ENCODE measurements around the gene ZNF341. TPM values are rescaled to one million over a fixed set of nuclear protein-coding genes. Genes with fewer than 3 reads are reported as not detected.

ZNF341 gene
- total RNA-seq, 2 donors from 2014 or later, result 1.8 to 2.3 TPM

- Histone ChIP-seq H3K4me1 (ENCODE audit: control insufficient read depth in 1 of 2, low read depth in 2 of 2) (no peaks in the 10 kb centered on the region), H3K27ac (no peak overlapping the region), H3K36me3 (no peaks in the 10 kb centered on the region), H3K9me3 (no peaks in the 10 kb centered on the region), H3K4me3 (no peak overlapping the region), H3K27me3 (replicated peaks; ENCODE audit: insufficient read depth) (no peaks in the 10 kb centered on the region)
- ATAC-seq (ENCODE audit: insufficient number of reproducible peaks, low FRiP score, low read depth), result no peak
- DNase-seq (ENCODE audit: low spot score), result no peak
- TF ChIP-seq CTCF (IDR thresholded peaks at IDR 0.05), result no peak
These were observed 12.4 kb downstream of the ZNF341 start for GRCh38 chr20:33744181-33744580.

- no peak for DNase-seq (ENCODE audit: low spot score)
- Histone ChIP-seq H3K4me3 (no peak overlapping the region), H3K27me3 (replicated peaks; ENCODE audit: insufficient read depth) (no peaks in the 10 kb centered on the region), H3K9me3 (no peaks in the 10 kb centered on the region), H3K27ac (no peak overlapping the region), H3K4me1 (ENCODE audit: control insufficient read depth in 1 of 2, low read depth in 2 of 2) (no peaks in the 10 kb centered on the region), H3K36me3 (no peaks in the 10 kb centered on the region)
- ATAC-seq (ENCODE audit: insufficient number of reproducible peaks, low FRiP score, low read depth), result no peak
- no peak for TF ChIP-seq CTCF (IDR thresholded peaks at IDR 0.05)
These were observed 13.1 kb downstream of the ZNF341 start for GRCh38 chr20:33744773-33745385.

- H3K27ac ChIP-seq, result no peak overlapping the region
- no peak overlapping the region for H3K4me3 ChIP-seq
- DNase-seq (ENCODE audit: low spot score) (no peak), ATAC-seq (ENCODE audit: insufficient number of reproducible peaks, low FRiP score, low read depth) (no peak)
- H3K27me3 ChIP-seq (replicated peaks; ENCODE audit: insufficient read depth), result no peaks in the 10 kb centered on the region
- no peaks in the 10 kb centered on the region for H3K9me3 ChIP-seq
- H3K36me3 ChIP-seq, result no peaks in the 10 kb centered on the region
- no peak for TF ChIP-seq CTCF (IDR thresholded peaks at IDR 0.05)
- no peaks in the 10 kb centered on the region for H3K4me1 ChIP-seq (ENCODE audit: control insufficient read depth in 1 of 2, low read depth in 2 of 2)
These were observed 14.7 kb downstream of the ZNF341 start for GRCh38 chr20:33746325-33746998.

GRCh38 chr20:33751775-33752174 is 20.0 kb downstream of the ZNF341 start:
- H3K36me3 ChIP-seq, result peaks cover 12% of the 10 kb centered on the region
- no peak for ATAC-seq (ENCODE audit: insufficient number of reproducible peaks, low FRiP score, low read depth)

GRCh38 chr20:33753143-33753542 is 21.3 kb downstream of the ZNF341 start:
- no peak for ATAC-seq (ENCODE audit: insufficient number of reproducible peaks, low FRiP score, low read depth)
- no peak for TF ChIP-seq CTCF (IDR thresholded peaks at IDR 0.05)
- DNase-seq (ENCODE audit: low spot score), result no peak
- H3K9me3 ChIP-seq, result no peaks in the 10 kb centered on the region
- H3K4me3 ChIP-seq, result no peak overlapping the region
- H3K4me1 ChIP-seq (ENCODE audit: control insufficient read depth in 1 of 2, low read depth in 2 of 2), result no peaks in the 10 kb centered on the region
- peaks cover 12% of the 10 kb centered on the region for H3K36me3 ChIP-seq
- H3K27me3 ChIP-seq (replicated peaks; ENCODE audit: insufficient read depth), result no peaks in the 10 kb centered on the region
- H3K27ac ChIP-seq, result no peak overlapping the region

More at GRCh38 chr20:33751775-33752174, 20.0 kb downstream of the ZNF341 start:
- Histone ChIP-seq H3K9me3 (no peaks in the 10 kb centered on the region), H3K4me3 (no peak overlapping the region), H3K4me1 (ENCODE audit: control insufficient read depth in 1 of 2, low read depth in 2 of 2) (no peaks in the 10 kb centered on the region), H3K27me3 (replicated peaks; ENCODE audit: insufficient read depth) (no peaks in the 10 kb centered on the region), H3K27ac (no peak overlapping the region)
- no peak for TF ChIP-seq CTCF (IDR thresholded peaks at IDR 0.05)
- no peak for DNase-seq (ENCODE audit: low spot score)
